Sciatic nerve (tissue), 2 donors: Measurements from ENCODE around the gene GFRA1. TPM values are rescaled to one million over a fixed set of nuclear protein-coding genes. Genes with fewer than 3 reads are reported as not detected.

Experiments used
- ATAC-seq: fragments of 200-7000 bp; cut with Tn5 transposase; one replicate; pipeline ENCODE4 v1.9.1; 2020; ENCODE audit warnings: mild to moderate bottlenecking, moderate library complexity
- DNase-seq: peaks from one replicate; pipeline ENCODE4 v3.0.0-alpha.2; 2020; ENCODE audit warnings: low spot score
- intact Hi-C: fragments of 100-400 bp; cut with DNase I; formaldehyde crosslinking; loops from one replicate; pipeline ENCODE4 v1.14.2; 2022
- total RNA-seq: library from RNA; stranded (reverse); fragmentation: NEBNext Ultra II Directional; extraction: Animal tissue kit (Norgen Biotek cat#: 25700); gene quantifications from one replicate; pipeline ENCODE4 v1.2.1, GENCODE V29; 2021
- donor health status: DM: no; HTN: no; CAD: no.
- donor health status: DM: no; HTN: no; CAD: no.

Gene GFRA1
- total RNA-seq, 1 donor from 2014 or later: 65.8 TPM

- peak; percentile 19 for ATAC-seq
- intact Hi-C loops: no loop called here
- no peak for DNase-seq
Measured at GRCh38 chr10:116210588-116211346, 62.2 kb downstream of the GFRA1 start.

GRCh38 chr10:116209781-116210180, 63.2 kb downstream of the GFRA1 start:
- DNase-seq: no peak
- no peak for ATAC-seq
- intact Hi-C loops: no loop called here

DNA sequence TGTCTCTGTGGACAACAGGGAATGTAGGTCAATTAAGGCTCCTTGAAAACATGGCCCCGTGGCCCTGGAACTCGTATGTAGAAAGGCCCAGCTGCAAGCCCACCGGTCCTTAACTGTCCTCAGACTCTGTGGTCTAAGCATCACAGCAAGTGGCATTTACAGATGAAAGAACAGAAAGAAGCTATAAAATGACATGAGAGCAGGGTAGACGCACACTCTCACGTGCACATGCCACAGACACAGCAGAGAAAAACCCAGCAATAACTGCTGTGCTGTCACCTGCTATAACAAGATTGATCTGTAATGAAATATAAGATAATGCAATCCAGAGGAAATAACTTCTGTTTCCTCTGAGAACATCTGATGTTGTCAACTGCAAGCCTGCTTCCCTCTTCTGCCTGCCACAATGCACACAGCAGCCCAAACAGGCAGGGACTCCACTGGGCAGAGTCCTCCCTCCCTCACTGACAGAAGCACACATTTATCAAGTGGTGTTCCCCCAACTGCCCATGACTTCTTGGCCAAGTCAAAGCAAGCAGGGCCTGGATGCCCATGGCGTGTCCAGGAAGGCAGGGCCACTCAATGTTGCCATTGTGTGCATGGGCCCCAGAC, 63.9 kb downstream of the GFRA1 start:
- no peak for ATAC-seq
- DNase-seq: no peak
- intact Hi-C loops: no loop called here

DNA sequence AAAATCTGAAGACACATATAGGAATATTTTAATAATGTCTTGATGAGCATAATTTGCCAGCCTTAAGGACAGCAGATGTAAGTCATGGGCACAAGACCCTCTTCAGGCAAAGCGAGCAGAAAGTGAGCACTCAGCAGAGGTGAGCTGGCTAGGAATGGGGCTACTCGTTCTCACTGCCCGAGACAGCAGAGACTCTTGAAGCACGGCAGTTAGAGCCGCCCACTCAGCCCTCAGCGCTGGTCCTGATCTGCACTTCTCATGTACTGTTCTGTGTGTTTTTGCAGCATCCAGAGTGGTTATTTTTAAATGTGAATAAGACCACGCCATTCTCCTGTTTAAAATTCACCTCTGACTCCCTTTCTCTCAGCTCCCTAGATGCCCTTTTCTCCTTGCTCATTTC, 65.3 kb downstream of the GFRA1 start:
- ATAC-seq (no peak), DNase-seq (no peak)
- intact Hi-C loops: no loop called here

DNA sequence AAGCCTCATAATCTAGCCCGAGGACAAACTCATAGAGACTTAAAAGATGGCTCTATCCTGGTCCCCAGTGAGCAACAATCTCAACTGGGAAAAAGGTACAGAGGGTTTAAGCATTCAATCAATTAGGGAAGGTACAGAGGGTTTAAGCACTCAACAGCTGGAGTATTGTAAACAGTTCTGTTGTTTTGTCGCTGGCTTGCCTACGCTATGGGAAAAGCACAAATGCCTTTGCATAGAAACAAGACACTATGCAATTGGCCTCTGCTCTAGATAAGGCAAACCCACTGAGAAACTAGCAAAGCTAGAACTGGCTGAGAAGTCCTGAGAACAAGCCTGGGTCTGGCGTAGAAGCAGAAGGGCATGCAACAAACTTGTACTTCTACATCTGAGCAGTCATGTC, 69.3 kb downstream of the GFRA1 start:
- intact Hi-C loops: no loop called here
- ATAC-seq (no peak), DNase-seq (no peak)

- ATAC-seq: no peak
- no peak for DNase-seq
- intact Hi-C loops: no loop called here
Measured at GRCh38 chr10:116201670-116202430, 71.2 kb downstream of the GFRA1 start.

DNA sequence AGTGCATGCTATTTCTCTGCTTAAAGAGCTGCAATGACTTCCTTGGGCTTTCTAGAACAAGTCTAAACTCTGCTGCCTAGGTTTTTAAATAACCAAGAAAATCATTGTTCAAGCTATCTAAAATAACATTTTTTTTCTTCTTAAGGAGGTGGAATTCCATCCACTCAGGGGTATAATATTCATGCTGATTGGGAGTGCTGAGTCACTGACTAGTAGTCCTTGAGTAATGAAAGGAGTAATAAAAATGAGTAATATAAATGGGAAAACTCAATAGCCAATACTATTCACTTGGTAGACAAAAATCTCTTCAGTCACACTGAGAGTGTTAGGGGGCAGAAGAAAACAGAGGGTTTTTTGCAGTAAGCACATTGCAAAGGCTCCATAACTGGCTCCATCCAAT, 72.0 kb downstream of the GFRA1 start:
- ATAC-seq (no peak), DNase-seq (no peak)
- intact Hi-C loops: no loop called here

DNA sequence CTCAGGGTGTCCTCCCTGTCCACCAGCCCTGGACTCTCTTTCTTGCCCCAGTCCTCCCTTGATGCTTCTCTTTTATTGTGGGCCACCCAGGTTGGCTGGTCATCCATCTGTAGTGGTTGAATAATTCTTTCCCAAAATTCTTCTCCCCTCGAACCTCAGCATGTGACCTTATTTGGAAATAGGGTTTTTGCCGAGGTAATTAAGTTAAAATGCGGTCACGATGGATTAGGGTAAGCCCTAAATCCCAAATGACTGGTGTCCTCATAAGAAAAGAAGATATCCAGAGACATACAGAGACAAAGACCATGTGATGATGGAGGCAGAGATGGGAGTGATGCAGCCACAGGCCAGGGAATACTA, 74.3 kb downstream of the GFRA1 start:
- DNase-seq (no peak), ATAC-seq (no peak)
- intact Hi-C loops: no loop called here

DNA sequence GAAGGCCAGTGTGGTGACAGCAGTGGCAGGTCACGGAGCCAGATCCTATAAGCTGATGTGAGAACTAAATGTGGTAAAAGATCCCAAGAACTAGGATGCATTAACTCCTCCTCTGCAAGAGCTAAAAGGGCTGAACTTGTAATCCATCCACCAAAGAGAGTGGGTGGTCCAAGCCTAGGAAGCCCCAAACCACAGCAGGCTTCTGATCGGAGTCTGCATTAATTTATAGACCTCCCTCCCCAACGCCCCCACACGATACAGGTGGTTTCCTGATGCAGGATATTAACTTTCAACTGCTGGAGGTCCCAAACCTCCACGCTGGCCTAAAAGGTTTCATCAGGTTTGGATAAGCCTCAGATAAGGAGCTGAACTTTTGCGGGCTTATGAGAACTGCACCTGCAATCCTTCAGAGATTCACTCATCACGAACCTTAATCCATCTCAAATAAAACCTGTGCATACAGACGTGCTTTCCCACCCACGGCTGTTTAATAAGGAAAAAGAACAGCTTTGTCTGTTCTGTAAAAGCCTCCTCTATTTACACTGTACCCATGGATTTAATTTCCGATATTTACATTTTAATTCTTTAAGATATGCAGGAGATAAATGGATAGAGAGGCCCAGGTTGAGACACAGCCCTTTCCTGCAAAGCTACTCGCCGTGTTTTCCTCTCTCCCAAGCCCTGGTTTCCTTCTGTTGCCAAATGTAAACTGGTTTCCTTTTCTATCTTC, 74.9 kb downstream of the GFRA1 start:
- DNase-seq: no peak
- intact Hi-C loops: no loop called here
- ATAC-seq: no peak

DNA sequence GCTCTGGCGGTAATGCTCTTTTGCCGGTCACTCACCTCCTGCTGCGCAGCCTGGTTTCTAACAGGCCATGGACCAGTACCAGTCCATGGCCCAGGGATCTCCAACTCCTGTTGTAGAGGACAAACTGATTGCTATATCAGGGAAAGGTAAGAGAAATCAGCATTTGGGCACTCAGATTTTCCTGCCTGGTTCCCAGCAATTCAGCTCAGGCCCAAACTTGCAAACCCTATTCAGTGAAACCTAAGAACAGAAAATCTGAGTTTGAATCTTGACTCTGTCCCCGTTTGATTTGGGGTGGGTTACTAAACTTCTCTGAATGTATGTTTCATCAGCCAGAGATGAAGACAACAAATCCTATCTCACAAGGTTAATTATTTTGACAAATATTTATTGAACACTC, 77.4 kb downstream of the GFRA1 start:
- no peak for ATAC-seq
- intact Hi-C loops: no loop called here
- no peak for DNase-seq

DNA sequence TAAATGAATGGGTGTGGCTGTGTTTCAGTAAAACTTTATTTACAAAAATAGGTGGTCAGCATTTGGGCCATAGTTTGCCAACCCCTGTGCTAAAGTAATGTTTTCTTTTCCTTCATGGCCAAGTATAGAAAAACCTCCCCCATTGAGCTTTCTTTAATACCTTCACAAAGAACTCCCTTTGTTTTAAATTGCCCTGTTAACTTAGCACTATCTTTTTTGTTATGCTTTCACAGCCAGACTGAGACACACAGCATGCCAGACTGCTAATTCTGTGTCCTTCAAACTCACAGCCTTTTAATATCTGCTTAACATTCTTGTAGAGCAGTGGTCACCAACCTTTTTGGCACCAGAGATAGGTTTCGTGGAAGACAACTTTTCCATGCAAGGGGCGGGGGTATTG, 78.0 kb downstream of the GFRA1 start:
- ATAC-seq (no peak), DNase-seq (no peak)
- intact Hi-C loops: no loop called here

DNA sequence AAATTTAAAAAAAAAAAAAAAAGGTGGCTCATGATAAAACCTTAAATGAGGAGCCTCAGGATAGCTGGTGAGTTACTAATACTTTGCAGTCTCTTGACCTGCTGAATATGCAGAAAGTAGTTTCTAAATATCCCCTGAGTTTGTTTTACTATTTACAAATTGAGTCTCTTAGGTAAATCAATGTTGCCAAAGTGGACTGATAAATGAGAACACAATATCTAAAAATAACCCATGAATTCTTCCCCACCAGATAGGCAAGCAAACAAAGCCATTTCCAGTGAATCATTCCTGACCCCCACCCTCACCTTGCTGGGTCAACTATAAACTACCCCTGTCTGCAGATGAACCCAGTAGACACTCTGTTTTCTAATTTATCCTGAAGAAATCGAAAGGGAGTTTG, 78.9 kb downstream of the GFRA1 start:
- intact Hi-C loops: no loop called here
- ATAC-seq (no peak), DNase-seq (no peak)

DNA sequence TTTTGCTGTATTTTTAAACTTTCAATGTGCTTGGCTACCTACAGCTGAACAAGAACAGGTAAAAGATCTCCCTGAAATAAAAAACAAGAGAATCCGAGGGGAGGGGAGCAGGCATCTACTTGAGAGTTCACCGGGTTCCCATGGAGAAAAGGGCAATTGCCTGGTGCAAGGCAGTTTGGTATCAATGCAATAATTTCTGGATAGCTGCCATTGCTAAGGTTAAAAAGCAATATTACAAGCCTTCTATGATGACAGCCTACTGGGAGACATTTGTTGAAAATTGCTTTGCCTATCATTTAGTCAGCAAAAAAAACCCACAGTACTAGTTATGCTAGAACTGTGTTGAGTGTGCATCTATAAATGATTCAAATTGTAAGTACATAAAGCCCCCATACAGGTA, 82.1 kb downstream of the GFRA1 start:
- ATAC-seq (no peak), DNase-seq (no peak)
- intact Hi-C loops: no loop called here

DNA sequence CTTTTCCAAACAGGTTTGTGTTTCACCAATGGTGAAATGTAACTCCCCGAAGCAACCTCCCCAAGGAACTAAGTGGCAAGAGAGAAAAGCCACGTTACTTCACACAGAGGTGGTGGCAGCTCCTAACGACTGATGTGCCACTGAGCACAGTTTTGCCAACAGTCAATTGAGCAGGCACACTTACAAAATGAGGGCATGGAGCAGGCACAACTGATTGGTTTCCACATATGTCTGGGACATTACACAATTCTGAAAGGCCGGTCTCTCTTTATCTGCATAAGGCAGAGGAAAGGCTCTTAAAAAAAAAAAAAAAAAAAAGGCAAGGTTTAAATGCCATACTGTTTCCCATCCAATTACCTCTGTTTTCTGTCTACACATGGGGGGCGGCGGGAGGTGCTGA, 86.7 kb downstream of the GFRA1 start:
- intact Hi-C loops: no loop called here
- DNase-seq (no peak), ATAC-seq (no peak)

DNA sequence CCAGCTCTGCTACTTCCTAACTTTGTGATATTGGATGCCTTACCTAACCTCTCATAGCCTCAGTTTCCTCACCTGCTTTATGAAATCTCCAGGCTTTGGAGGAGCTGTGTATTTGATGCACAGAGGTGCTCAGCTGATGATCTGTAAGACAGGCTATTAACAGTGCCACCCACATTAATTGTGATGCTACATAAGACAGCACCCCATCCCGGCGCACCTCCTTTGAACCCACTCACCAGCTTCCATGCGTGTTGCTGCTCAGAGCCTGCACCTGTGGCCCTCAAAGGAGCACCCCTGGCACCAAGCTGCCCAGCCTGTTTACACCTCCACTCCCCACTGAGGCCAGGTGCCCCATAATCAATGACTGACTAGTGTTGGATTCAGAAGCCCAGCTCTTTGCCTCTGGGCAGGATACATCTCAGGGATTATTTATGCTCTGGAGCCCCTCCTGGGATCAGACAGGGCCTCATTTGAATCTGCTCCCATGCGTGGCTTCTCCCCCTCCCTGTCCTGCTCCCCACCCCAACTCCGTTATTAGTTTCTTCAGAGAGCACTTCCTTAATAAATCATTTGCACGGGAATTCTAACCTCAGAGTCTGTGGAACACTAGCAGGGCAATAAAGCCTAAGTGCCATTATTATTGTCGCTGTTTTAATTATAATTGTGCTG, 87.7 kb downstream of the GFRA1 start:
- intact Hi-C loops: no loop called here
- no peak for DNase-seq
- ATAC-seq: no peak

DNA sequence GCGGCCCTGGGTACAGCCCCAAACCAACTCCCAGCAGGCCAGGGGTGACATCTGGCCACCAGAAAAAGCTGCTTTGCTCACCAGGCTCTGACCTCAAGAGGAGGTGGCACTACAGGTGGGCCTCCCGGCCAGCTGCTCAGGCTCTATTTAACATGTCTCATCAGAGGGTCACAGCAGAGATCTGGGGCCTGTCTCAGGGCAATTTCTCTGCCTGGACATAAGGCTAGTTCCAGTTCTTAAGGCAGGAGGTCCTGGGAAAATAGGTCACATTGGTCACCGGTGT, 88.6 kb downstream of the GFRA1 start:
- DNase-seq: no peak
- intact Hi-C loops: no loop called here
- ATAC-seq: no peak

DNA sequence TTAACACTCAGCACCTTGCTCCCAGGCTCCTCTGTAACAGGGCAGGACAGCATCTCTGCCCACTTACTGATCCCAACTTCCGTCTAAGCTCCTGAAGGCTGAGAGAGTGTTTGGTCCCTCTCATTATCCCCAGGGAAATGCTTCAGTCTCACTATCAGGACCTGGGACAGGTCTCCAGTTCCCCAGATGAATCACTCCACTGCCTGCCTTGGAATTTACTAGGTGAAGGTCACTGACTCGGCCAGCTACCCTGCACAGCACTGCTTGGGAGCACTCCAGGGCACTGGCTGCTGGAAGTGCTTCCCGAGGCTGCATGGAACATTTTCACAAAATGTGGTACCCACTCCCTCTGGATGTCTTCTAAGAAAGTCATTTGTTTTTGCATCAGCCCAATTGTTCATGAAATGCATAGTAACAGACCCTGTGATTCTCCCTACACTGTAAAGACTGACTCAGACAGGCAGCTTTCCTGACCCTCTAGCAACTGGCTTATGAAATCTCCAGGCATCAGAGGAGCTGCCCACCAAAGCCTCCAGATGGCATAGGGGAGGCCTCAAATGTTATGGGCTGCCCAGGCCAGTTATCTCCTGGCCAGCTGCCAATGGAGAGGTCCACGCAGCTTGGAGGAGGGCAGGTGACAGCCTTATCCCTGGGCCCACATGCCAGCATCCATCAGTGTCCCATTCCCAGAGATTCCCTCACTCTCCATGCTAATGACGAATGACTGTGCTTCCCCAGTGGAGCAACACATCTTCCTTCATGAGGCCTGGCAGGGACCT, 89.1 kb downstream of the GFRA1 start:
- DNase-seq (no peak), ATAC-seq (peak; percentile 46)
- intact Hi-C loops: no loop called here

GRCh38 chr10:116182426-116182825, 90.6 kb downstream of the GFRA1 start:
- intact Hi-C loops: no loop called here
- no peak for DNase-seq
- ATAC-seq: no peak

- DNase-seq (no peak), ATAC-seq (peak; percentile 30)
- intact Hi-C loops: no loop called here
Measured at GRCh38 chr10:116178086-116178605, 94.9 kb downstream of the GFRA1 start.
